AG04450 (cell line): Measurements from ENCODE around the gene TMEM8B. TPM values are rescaled to one million over a fixed set of nuclear protein-coding genes. Genes with fewer than 3 reads are reported as not detected.

ENCODE experiments used
- CTCF ChIA-PET: fragments of 300-600, 350-600 bp; formaldehyde crosslinking; extraction: SDS; loops from one replicate; lab custom pipeline; 2022; ENCODE audit warnings: antibody characterized with exemption, inconsistent platforms; lab: Charles Lee
- POLR2A ChIA-PET: fragments of 350-600 bp; formaldehyde crosslinking; extraction: SDS; loops from one replicate; lab custom pipeline; 2021; ENCODE audit warnings: antibody characterized with exemption, inconsistent platforms; lab: Yijun Ruan, JAX
- DNase-seq: peaks from one replicate; pipeline ENCODE4 v3.0.0-alpha.2; 2011; ENCODE audit warnings: low read depth, low spot score
- H3K27ac ChIP-seq: one replicate; pipeline ENCODE4 v1.5.1; 2012; ENCODE audit warnings: low read depth, low read length, control low read depth
- H3K27me3 ChIP-seq: one replicate; pipeline ENCODE4 v1.6.0; 2012; ENCODE audit warnings: low read length; ENCODE audit not compliant: control insufficient read depth, insufficient read depth
- H3K4me3 ChIP-seq: 2 replicates; pipeline ENCODE4 v1.5.1; 2011; ENCODE audit warnings: mild to moderate bottlenecking, low read depth, low read length, control low read depth
- H3K9me3 ChIP-seq: 2 replicates; pipeline ENCODE4 v1.5.1; 2012; ENCODE audit warnings: low read length; ENCODE audit not compliant: control insufficient read depth, insufficient read depth
- polyA plus RNA-seq: library from polyadenylated mRNA; depleted of rRNA; stranded (reverse); fragments of >200 nt; gene quantifications from 2 replicates; pipeline ENCODE4 v1.2.3, GENCODE V29; 2011
- TF ChIP-seq, protein P1 (sequence below): IDR thresholded peaks from 2 replicates; pipeline ENCODE4 v1.5.1; 2011; ENCODE audit warnings: low read depth, low read length, control low read depth, inconsistent platforms

TMEM8B gene
- polyA plus RNA-seq, 1 experiment, result 3.3 TPM

- no peak for DNase-seq
- Histone ChIP-seq H3K27me3 (no peaks in the 10 kb centered on the region), H3K9me3 (no peaks in the 10 kb centered on the region; the same call in 1 of the 2 replicates), H3K27ac (no peak overlapping the region), H3K4me3 (peak overlapping the region; percentile 36)
- CTCF ChIA-PET, result interaction anchor here (0.9 to 2.2 kb wide), 3 partner anchors 34 to 132 kb away, joined by 3 to 9 read pairs (median 7); no protein-coding TSS in a partner anchor
- POLR2A ChIA-PET, result no interaction called here
- TF ChIP-seq, protein P1, sequence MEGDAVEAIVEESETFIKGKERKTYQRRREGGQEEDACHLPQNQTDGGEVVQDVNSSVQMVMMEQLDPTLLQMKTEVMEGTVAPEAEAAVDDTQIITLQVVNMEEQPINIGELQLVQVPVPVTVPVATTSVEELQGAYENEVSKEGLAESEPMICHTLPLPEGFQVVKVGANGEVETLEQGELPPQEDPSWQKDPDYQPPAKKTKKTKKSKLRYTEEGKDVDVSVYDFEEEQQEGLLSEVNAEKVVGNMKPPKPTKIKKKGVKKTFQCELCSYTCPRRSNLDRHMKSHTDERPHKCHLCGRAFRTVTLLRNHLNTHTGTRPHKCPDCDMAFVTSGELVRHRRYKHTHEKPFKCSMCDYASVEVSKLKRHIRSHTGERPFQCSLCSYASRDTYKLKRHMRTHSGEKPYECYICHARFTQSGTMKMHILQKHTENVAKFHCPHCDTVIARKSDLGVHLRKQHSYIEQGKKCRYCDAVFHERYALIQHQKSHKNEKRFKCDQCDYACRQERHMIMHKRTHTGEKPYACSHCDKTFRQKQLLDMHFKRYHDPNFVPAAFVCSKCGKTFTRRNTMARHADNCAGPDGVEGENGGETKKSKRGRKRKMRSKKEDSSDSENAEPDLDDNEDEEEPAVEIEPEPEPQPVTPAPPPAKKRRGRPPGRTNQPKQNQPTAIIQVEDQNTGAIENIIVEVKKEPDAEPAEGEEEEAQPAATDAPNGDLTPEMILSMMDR, result no peak
These were observed 36.2 kb upstream of the TMEM8B start for GRCh38 chr9:35792826-35793225.

GRCh38 chr9:35793461-35793860 is 35.6 kb upstream of the TMEM8B start:
- no peak for DNase-seq
- CTCF ChIA-PET, result interaction anchor here (1.2 to 2.2 kb wide), 2 partner anchors 33 to 89 kb away, joined by 7 to 9 read pairs; no protein-coding TSS in a partner anchor

DNA sequence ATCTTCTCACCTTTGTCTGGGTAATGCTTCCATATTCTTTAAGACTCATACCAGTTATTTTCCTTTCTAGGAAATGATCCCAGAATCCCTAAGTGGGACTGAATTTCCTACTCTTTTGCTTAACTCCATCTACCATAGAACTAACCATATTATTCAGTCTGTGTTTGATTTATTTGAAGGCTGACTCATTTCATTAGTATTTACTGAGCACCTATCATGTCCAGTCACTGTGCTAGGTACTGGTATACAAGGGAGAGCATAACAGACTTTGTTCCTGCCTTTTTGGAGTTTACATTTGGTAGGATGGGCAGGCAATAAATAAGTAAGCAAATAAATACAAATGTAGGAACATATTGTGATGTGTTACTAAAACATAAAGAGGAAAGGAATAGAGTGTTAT is 33.3 kb upstream of the TMEM8B start:
- Histone ChIP-seq H3K9me3 (no peaks in the 10 kb centered on the region; the same call in 1 of the 2 replicates), H3K27ac (no peak overlapping the region), H3K27me3 (no peaks in the 10 kb centered on the region), H3K4me3 (no peak overlapping the region)
- DNase-seq, result no peak
- POLR2A ChIA-PET, result no interaction called here
- TF ChIP-seq, protein P1, result no peak
- CTCF ChIA-PET, result interaction anchor here (1.9 kb wide), 1 partner anchor 86 kb away, joined by 8 read pairs; no protein-coding TSS in a partner anchor

More at GRCh38 chr9:35793461-35793860, 35.6 kb upstream of the TMEM8B start:
- POLR2A ChIA-PET, result no interaction called here
- Histone ChIP-seq H3K27ac (no peak overlapping the region), H3K27me3 (no peaks in the 10 kb centered on the region), H3K4me3 (peak overlapping the region; percentile 36), H3K9me3 (no peaks in the 10 kb centered on the region; the same call in 1 of the 2 replicates)
- TF ChIP-seq, protein P1, result no peak

DNA sequence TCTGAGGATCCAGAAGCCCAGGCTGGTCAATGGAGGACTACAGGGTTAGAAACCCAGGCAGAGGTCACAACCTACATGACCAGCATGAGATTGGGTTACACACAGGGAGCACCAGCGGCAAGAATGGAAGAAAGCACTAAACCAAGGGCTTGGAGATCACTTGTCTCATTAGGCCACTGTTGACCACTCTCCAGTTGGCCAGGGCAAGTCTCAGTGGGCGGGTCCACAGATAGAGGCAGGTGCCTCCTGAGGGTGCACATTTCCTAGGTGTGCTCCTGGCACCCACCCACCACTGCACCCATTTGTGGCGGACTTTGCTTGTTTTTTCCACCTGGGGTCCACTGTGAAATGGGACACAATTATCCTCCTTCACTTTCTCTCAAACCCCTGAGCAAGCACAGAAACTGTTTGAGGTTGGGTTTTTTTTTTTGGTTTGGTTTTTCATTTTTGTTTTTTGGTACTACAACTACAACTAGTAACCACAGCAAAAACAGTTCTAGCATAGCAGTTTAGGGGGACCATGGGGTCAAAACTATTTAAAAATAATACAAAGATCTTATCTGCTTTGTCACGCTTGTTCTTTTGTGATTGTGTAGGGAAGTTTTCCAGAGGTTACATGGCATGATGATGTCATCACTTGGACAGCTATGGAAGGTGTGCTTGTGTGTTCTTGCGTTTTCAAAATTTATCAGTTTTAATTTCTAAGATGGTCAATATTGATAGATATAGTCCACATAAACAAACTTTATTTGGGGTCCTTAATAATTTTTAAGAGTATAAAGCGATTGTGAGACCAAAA is 31.5 kb upstream of the TMEM8B start:
- no peaks in the 10 kb centered on the region for H3K27me3 ChIP-seq
- H3K4me3 ChIP-seq, result no peak overlapping the region
- TF ChIP-seq, protein P1, result no peak
- ChIA-PET POLR2A (no interaction called here), CTCF (interaction anchor here (1.0 to 1.6 kb wide), 4 partner anchors 17 to 85 kb away, joined by 3 to 4 read pairs (median 4); partner anchors contain the start of gene HINT2)
- H3K9me3 ChIP-seq, result no peaks in the 10 kb centered on the region; the same call in 1 of the 2 replicates
- H3K27ac ChIP-seq, result no peak overlapping the region
- DNase-seq, result no peak
